ENCODE results near the gene ST3GAL2. TPM values are rescaled to one million over a fixed set of nuclear protein-coding genes. Genes with fewer than 3 reads are reported as not detected.

ST3GAL2 gene
- total and polyA plus RNA-seq, 5 donors: 13.3 to 21.3 (median 18.9) TPM

Other genes with a start within 250 kb of the ST3GAL2 start
- gene EXOSC6, start 187.2 kb downstream of the ST3GAL2 start, total RNA-seq: 10 to 100 TPM; 14.0 to 18.5 (median 16.1) TPM
- 8.7 TPM for gene EXOSC6, start 187.2 kb downstream of the ST3GAL2 start, polyA plus RNA-seq
- 10 to 100 TPM; 61.2 to 73.7 (median 66.1) TPM for gene AARS1, start 149.6 kb downstream of the ST3GAL2 start, total RNA-seq
- gene AARS1, start 149.6 kb downstream of the ST3GAL2 start, polyA plus RNA-seq: 35.5 TPM
- 10 to 100 TPM; 13.8 to 18.7 (median 16.0) TPM for gene DDX19B, start 139.9 kb downstream of the ST3GAL2 start, total RNA-seq
- 13.4 TPM for gene DDX19B, start 139.9 kb downstream of the ST3GAL2 start, polyA plus RNA-seq
- 10 to 100 TPM; 23.0 to 26.2 (median 24.2) TPM for gene DDX19A, start 92.2 kb downstream of the ST3GAL2 start, total RNA-seq
- gene DDX19A, start 92.2 kb downstream of the ST3GAL2 start, polyA plus RNA-seq: 18.4 TPM
- 10 to 100 TPM; 10.4 to 12.3 (median 11.7) TPM for gene FCSK, start 15.5 kb upstream of the ST3GAL2 start, total RNA-seq
- gene FCSK, start 15.5 kb upstream of the ST3GAL2 start, polyA plus RNA-seq: 8.3 TPM
- 10 to 100 TPM; 30.7 to 40.8 (median 37.3) TPM for gene COG4, start 84.5 kb upstream of the ST3GAL2 start, total RNA-seq
- gene COG4, start 84.5 kb upstream of the ST3GAL2 start, polyA plus RNA-seq: 29.2 TPM
- 100 to 1,000 TPM; 138 to 154 (median 144) TPM for gene SF3B3, start 84.7 kb upstream of the ST3GAL2 start, total RNA-seq
- gene SF3B3, start 84.7 kb upstream of the ST3GAL2 start, polyA plus RNA-seq: 67.5 TPM
- 1 to 10 TPM in 2 of 4 donors, under 1 TPM in 2; 0.74 to 2.1 (median 1.5) TPM for gene IL34, start 207.5 kb upstream of the ST3GAL2 start, total RNA-seq
- gene IL34, start 207.5 kb upstream of the ST3GAL2 start, polyA plus RNA-seq: 1.9 TPM
- 10 to 100 TPM; 60.4 to 71.2 (median 67.7) TPM for gene MTSS2, start 247.0 kb upstream of the ST3GAL2 start, total RNA-seq
- gene MTSS2, start 247.0 kb upstream of the ST3GAL2 start, polyA plus RNA-seq: 47.5 TPM